ENCODE data around the gene AFF3.

DNA sequence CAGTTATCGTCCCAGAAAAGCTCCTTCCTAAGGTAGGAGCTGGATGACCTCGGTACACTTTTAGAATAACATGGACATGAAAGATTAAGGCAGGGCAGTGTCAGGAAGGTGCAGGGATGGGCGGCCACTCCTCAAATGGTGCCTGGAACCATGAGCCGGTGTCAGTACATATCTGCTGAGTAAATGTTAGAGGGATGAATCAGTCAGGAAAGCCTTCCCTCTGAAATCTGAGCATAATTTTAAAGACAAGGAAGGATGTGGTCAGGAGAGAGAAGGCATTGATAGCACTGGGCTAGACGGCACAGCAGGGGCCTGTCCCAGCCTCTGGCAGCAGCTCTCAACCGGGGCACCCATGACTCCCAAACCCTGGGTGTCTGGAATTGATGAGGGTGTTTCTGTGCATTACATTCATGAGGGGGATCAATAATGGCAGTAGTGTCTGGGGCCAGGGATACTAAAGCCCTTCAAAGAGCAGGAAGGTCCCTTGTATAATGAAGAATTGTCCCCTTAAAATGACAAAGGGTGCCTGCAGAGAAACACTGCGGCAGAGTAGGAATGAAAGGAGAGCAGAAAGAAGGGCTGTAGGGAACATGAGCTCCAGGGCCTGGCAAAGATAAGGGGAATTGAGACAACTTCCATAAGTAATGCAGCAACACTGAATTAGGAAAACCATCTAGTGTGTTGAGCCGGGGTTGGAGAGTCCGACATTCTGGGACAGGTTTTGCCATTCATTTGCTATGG, 490.3 kb downstream of the AFF3 start:
- no peak for TF ChIP-seq POLR2A (IDR thresholded peaks at IDR 0.05; ENCODE audit: low read depth, low read length)
- TF ChIP-seq, protein P1, sequence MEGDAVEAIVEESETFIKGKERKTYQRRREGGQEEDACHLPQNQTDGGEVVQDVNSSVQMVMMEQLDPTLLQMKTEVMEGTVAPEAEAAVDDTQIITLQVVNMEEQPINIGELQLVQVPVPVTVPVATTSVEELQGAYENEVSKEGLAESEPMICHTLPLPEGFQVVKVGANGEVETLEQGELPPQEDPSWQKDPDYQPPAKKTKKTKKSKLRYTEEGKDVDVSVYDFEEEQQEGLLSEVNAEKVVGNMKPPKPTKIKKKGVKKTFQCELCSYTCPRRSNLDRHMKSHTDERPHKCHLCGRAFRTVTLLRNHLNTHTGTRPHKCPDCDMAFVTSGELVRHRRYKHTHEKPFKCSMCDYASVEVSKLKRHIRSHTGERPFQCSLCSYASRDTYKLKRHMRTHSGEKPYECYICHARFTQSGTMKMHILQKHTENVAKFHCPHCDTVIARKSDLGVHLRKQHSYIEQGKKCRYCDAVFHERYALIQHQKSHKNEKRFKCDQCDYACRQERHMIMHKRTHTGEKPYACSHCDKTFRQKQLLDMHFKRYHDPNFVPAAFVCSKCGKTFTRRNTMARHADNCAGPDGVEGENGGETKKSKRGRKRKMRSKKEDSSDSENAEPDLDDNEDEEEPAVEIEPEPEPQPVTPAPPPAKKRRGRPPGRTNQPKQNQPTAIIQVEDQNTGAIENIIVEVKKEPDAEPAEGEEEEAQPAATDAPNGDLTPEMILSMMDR (IDR thresholded peaks at IDR 0.05; ENCODE audit: extremely low read depth in 1 of 2, insufficient read depth in 1 of 2, low read depth in 1 of 2, low read length in 2 of 2): no peak
